K562 (cell line): ENCODE measurements around the gene ZBTB7A. TPM values are rescaled to one million over a fixed set of nuclear protein-coding genes. Genes with fewer than 3 reads are reported as not detected.

Source experiments
- CBX1 ChIP-seq: sonication (generic); IDR thresholded peaks from 2 replicates; pipeline ENCODE4 v1.6.1; 2016; ENCODE audit warnings: antibody characterized with exemption, low read depth, mild to moderate bottlenecking
- ELF1 ChIP-seq: fragments of 200-800 bp; sonication (Bioruptor generic); IDR thresholded peaks from 2 replicates; pipeline ENCODE4 v1.6.1; 2016; ENCODE audit warnings: missing genetic modification characterization, missing compliant biosample characterization
- ESRRA ChIP-seq: fragments of 450-650 bp; IDR thresholded peaks from 2 replicates; pipeline ENCODE4 v1.6.1; 2014; ENCODE audit warnings: low read depth, mild to moderate bottlenecking, moderate library complexity, borderline replicate concordance
- FOXK2 ChIP-seq, 2 experiments: fragments of 450-650 bp; IDR thresholded peaks in 1 of 2; conservative IDR thresholded peaks in 1 of 2; 2 replicates each; pipeline ENCODE4 v1.6.1; 2016; ENCODE audit warnings: low read depth in 2 of 2, mild to moderate bottlenecking in 1 of 2
- FOXP1 ChIP-seq: sonication (generic); formaldehyde crosslinking; IDR thresholded peaks from 2 replicates; pipeline ENCODE4 v1.8.0; 2022; ENCODE audit warnings: mild to moderate bottlenecking, missing genetic modification reagents
- GABPB2 ChIP-seq: fragments of 250-450 bp; sonication (Bioruptor Pico); conservative IDR thresholded peaks from 2 replicates; pipeline ENCODE4 v1.5.1; 2021; ENCODE audit warnings: mild to moderate bottlenecking
- HMGN3 ChIP-seq: IDR thresholded peaks from 2 replicates; pipeline ENCODE4 v1.6.1; 2011; ENCODE audit warnings: borderline replicate concordance, low read depth, mild to moderate bottlenecking, mixed read lengths, low read length; ENCODE audit not compliant: insufficient read length; ENCODE audit errors: extremely low read depth
- PHF8 ChIP-seq: fragments of 200-600 bp; sonication (generic); IDR thresholded peaks from 2 replicates; pipeline ENCODE4 v1.6.1; 2012; ENCODE audit warnings: mixed run types, mild to moderate bottlenecking, inconsistent platforms, low read length, moderate library complexity, borderline replicate concordance
- SRSF3 ChIP-seq: fragments of 200-400 bp; formaldehyde crosslinking; IDR thresholded peaks from 2 replicates; pipeline ENCODE4 v1.6.1; 2016; ENCODE audit warnings: mild to moderate bottlenecking, low read length, moderate library complexity; ENCODE audit not compliant: insufficient read depth
- ZNF239 ChIP-seq: fragments of 250-450 bp; sonication (Bioruptor Pico); IDR thresholded peaks from 2 replicates; pipeline ENCODE4 v1.4.0; 2020; ENCODE audit warnings: mild to moderate bottlenecking
- polyA plus RNA-seq, 8 experiments: library from polyadenylated mRNA; depleted of rRNA in 4 of 8; stranded (reverse) in 5 of 8; unstranded in 3 of 8; fragments of >200 nt; fragmentation: Nextera tagmentation in 2 of 8; fragmentation: Illumina TruSeq in 1 of 8; extraction: Ambion mirVana in 2 of 8; extraction: Trizol in 1 of 8; gene quantifications; 2 replicates each; pipeline versions ENCODE4 v1.2.1 to v1.2.3, GENCODE V29; 2011 to 2014; ENCODE audit warnings: inconsistent platforms in 1 of 8, missing spikeins in 1 of 8
- total RNA-seq, 7 experiments: library from RNA; depleted of rRNA in 6 of 7; stranded (reverse); fragments of >200 nt in 6 of 7; fragmentation: Illumina TruSeq in 2 of 7; extraction: Trizol in 2 of 7; gene quantifications; 2 replicates each; pipeline versions ENCODE4 v1.2.1 to v1.2.3, GENCODE V29; 2011 to 2021; ENCODE audit warnings: low replicate concordance in 1 of 7
- TF ChIP-seq, protein P1 (sequence below): fragments of 450-650 bp; formaldehyde crosslinking; IDR thresholded peaks from 2 replicates; pipeline ENCODE4 v1.4.0; 2020; ENCODE audit warnings: mild to moderate bottlenecking, moderate library complexity
- TF ChIP-seq, protein P2 (sequence below): sonication (generic); formaldehyde crosslinking; IDR thresholded peaks from 2 replicates; pipeline ENCODE4 v1.8.0; 2022; ENCODE audit warnings: missing genetic modification reagents, mild to moderate bottlenecking, moderate library complexity, borderline replicate concordance
- TF ChIP-seq, protein P3 (sequence below): fragments of 200-800 bp; sonication (Bioruptor generic); IDR thresholded peaks from 2 replicates; pipeline ENCODE4 v1.6.1; 2017; ENCODE audit warnings: missing genetic modification characterization, missing compliant biosample characterization
- TF ChIP-seq, protein P4 (sequence below): fragments of 450-650 bp; IDR thresholded peaks from 2 replicates; pipeline ENCODE4 v1.6.1; 2016
- TF ChIP-seq, protein P5 (sequence below): sonication (generic); formaldehyde crosslinking; IDR thresholded peaks from 2 replicates; pipeline ENCODE4 v1.8.1; 2022; ENCODE audit warnings: missing genetic modification reagents
- TF ChIP-seq, protein P6 (sequence below), 2 experiments: IDR thresholded peaks; 2 replicates each; pipeline ENCODE4 v1.6.1; 2011; ENCODE audit warnings: borderline replicate concordance in 1 of 2, control low read depth in 1 of 2, low read depth in 1 of 2, low read length in 1 of 2, mild to moderate bottlenecking in 1 of 2, mixed read lengths in 1 of 2, moderate library complexity in 1 of 2; ENCODE audit not compliant: insufficient read depth in 1 of 2, insufficient read length in 1 of 2, poor library complexity in 1 of 2, severe bottlenecking in 1 of 2; ENCODE audit errors: extremely low read depth in 1 of 2

The ZBTB7A gene
- total and polyA plus RNA-seq, 9 of the 15 experiments (the other 6 are each of a cell fraction or from before 2014, with no cell fraction given): 0.11 to 34.0 (median 4.6) TPM

DNA sequence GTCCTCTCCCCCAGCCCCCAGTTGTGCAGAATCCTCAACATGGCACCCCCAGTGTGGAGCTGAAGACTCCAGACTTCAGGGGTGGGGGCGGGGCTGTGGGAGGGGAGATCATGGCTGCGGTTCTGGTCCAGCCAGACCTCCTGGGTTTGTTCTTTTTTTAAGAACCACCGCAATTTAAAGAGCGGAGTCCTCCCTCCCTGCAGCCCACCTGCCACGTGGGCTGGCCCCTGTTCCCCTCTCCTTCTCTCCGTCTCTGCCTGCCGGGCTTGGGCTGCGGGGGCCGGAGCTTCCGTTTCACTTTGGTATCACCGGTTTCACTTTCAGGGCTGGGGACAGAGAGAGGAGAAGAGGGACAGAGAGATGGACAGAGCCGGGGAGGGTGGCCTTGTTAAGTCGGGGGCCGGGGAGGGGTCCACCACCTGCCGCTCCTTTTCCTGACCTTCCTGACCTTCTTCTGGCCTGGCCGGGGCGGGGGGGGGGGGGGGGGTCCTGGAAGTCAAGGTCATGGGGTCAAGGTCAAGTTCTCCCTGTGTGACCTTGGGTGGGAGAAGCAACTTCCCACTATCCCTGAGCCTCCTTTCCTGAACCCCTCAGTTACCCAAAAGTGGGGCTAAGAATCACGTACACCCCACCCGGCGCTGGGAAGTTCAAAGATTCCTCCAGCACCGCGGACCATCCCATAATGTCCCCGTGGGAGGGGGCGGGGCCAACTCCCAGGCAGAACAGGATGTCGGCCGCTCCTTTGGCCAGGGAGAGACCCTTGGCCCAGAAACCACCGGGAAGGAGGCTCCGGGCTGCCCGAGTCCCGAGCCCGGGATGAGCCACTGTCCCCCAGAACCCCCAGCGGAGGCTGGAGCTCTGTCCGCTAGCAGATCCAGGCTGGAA is 11.3 kb upstream of the ZBTB7A start (continued):
- TF ChIP-seq SRSF3: no peak
- TF ChIP-seq, protein P1, sequence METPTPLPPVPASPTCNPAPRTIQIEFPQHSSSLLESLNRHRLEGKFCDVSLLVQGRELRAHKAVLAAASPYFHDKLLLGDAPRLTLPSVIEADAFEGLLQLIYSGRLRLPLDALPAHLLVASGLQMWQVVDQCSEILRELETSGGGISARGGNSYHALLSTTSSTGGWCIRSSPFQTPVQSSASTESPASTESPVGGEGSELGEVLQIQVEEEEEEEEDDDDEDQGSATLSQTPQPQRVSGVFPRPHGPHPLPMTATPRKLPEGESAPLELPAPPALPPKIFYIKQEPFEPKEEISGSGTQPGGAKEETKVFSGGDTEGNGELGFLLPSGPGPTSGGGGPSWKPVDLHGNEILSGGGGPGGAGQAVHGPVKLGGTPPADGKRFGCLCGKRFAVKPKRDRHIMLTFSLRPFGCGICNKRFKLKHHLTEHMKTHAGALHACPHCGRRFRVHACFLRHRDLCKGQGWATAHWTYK (CRISPR knock-in tag): no peak
- 0 out of 2 replicates have a peak, but pooled peaks have one; percentile 13 for TF ChIP-seq ELF1 (tag)
- no peak for TF ChIP-seq CBX1
- TF ChIP-seq ZNF239: no peak
- no peak for TF ChIP-seq GABPB2 (CRISPR knock-in tag)
- TF ChIP-seq, protein P2, sequence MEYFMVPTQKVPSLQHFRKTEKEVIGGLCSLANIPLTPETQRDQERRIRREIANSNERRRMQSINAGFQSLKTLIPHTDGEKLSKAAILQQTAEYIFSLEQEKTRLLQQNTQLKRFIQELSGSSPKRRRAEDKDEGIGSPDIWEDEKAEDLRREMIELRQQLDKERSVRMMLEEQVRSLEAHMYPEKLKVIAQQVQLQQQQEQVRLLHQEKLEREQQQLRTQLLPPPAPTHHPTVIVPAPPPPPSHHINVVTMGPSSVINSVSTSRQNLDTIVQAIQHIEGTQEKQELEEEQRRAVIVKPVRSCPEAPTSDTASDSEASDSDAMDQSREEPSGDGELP: 0 out of 2 replicates have a peak, but pooled peaks have one; percentile 3
- peak; percentile 36; the same call in 1 of the 2 replicates for TF ChIP-seq PHF8
- TF ChIP-seq, protein P3, sequence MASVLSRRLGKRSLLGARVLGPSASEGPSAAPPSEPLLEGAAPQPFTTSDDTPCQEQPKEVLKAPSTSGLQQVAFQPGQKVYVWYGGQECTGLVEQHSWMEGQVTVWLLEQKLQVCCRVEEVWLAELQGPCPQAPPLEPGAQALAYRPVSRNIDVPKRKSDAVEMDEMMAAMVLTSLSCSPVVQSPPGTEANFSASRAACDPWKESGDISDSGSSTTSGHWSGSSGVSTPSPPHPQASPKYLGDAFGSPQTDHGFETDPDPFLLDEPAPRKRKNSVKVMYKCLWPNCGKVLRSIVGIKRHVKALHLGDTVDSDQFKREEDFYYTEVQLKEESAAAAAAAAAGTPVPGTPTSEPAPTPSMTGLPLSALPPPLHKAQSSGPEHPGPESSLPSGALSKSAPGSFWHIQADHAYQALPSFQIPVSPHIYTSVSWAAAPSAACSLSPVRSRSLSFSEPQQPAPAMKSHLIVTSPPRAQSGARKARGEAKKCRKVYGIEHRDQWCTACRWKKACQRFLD (CRISPR knock-in tag): peak; percentile 87
- no peak for TF ChIP-seq HMGN3
- no peak for TF ChIP-seq FOXK2 (conservative IDR thresholded peaks at IDR 0.05 in 1 of 2, IDR thresholded peaks at IDR 0.05 in 1 of 2; ENCODE audit: low read depth in 2 of 2)
- peak; percentile 36; the same call in 1 of the 2 replicates for TF ChIP-seq FOXP1 (CRISPR knock-in tag)
- TF ChIP-seq, protein P4, sequence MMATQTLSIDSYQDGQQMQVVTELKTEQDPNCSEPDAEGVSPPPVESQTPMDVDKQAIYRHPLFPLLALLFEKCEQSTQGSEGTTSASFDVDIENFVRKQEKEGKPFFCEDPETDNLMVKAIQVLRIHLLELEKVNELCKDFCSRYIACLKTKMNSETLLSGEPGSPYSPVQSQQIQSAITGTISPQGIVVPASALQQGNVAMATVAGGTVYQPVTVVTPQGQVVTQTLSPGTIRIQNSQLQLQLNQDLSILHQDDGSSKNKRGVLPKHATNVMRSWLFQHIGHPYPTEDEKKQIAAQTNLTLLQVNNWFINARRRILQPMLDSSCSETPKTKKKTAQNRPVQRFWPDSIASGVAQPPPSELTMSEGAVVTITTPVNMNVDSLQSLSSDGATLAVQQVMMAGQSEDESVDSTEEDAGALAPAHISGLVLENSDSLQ: no peak
- TF ChIP-seq ESRRA: peak; percentile 99
- TF ChIP-seq, protein P5, sequence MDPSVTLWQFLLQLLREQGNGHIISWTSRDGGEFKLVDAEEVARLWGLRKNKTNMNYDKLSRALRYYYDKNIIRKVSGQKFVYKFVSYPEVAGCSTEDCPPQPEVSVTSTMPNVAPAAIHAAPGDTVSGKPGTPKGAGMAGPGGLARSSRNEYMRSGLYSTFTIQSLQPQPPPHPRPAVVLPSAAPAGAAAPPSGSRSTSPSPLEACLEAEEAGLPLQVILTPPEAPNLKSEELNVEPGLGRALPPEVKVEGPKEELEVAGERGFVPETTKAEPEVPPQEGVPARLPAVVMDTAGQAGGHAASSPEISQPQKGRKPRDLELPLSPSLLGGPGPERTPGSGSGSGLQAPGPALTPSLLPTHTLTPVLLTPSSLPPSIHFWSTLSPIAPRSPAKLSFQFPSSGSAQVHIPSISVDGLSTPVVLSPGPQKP (CRISPR knock-in tag): no peak
- TF ChIP-seq, protein P6, sequence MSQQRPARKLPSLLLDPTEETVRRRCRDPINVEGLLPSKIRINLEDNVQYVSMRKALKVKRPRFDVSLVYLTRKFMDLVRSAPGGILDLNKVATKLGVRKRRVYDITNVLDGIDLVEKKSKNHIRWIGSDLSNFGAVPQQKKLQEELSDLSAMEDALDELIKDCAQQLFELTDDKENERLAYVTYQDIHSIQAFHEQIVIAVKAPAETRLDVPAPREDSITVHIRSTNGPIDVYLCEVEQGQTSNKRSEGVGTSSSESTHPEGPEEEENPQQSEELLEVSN (IDR thresholded peaks at IDR 0.05; ENCODE audit: borderline replicate concordance in 1 of 2, extremely low read depth in 1 of 2, insufficient read depth in 1 of 2, insufficient read length in 1 of 2, low read depth in 1 of 2, low read length in 1 of 2, poor library complexity in 1 of 2, severe bottlenecking in 1 of 2): peak in 1 of 2 experiments; percentile 31
